ENCODE measurements around the gene SFMBT1. TPM values are rescaled to one million over a fixed set of nuclear protein-coding genes. Genes with fewer than 3 reads are reported as not detected.

Gene SFMBT1
- total and polyA plus RNA-seq, 4 donors = 4.4 to 17.8 (median 10.4) TPM

DNA sequence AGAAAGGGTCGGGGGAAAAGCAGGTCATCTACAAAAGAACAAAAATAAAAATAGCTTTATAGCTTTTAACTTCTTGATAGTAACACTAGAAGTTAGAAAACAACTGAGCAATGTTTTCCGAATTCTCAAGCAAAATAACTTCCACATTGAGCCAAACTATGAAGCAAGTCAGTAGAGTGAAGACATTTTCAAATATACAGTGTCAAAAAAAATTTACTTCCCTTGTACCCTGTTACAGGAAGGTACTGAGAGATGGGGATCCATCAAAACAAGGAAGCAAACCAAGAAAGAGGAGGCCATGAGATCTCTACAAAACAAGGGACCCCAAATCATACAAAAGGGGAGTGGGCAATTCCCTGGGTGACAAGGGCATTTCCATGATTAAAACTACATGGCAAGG lies 121.9 kb downstream of the SFMBT1 start:
- no peaks in the 10 kb centered on the region for H3K9me3 ChIP-seq (ENCODE audit: control insufficient read depth in 4 of 4, low read length in 3 of 4)
- no peaks in the 10 kb centered on the region for H3K4me1 ChIP-seq (ENCODE audit: control insufficient read depth in 4 of 4, insufficient read depth in 4 of 4, low read length in 3 of 4)
- 87% methylated on average over 2 of the region's 2 CpGs for WGBS
- peaks cover 2 to 37% (median 20%) of the 10 kb centered on the region in 4 donors for H3K36me3 ChIP-seq (ENCODE audit: control insufficient read depth in 4 of 4, insufficient read depth in 3 of 4, low read depth in 1 of 4, low read length in 3 of 4)
- no peak overlapping the region for H3K27ac ChIP-seq (ENCODE audit: low read depth in 1 of 2, low read length in 2 of 2)
- H3K4me3 ChIP-seq (ENCODE audit: low read depth in 1 of 3, low read length in 3 of 3) = no peak overlapping the region
- no peak for TF ChIP-seq TAF1 (conservative IDR thresholded peaks at IDR 0.05)
- TF ChIP-seq EGR1 (IDR thresholded peaks at IDR 0.05; ENCODE audit: low read depth in 2 of 2) = no peak
- no peak for TF ChIP-seq FOXA2 (IDR thresholded peaks at IDR 0.05)
- TF ChIP-seq RXRA (IDR thresholded peaks at IDR 0.05) = no peak
- no peak for TF ChIP-seq SP1 (IDR thresholded peaks at IDR 0.05)
- TF ChIP-seq, protein P1, sequence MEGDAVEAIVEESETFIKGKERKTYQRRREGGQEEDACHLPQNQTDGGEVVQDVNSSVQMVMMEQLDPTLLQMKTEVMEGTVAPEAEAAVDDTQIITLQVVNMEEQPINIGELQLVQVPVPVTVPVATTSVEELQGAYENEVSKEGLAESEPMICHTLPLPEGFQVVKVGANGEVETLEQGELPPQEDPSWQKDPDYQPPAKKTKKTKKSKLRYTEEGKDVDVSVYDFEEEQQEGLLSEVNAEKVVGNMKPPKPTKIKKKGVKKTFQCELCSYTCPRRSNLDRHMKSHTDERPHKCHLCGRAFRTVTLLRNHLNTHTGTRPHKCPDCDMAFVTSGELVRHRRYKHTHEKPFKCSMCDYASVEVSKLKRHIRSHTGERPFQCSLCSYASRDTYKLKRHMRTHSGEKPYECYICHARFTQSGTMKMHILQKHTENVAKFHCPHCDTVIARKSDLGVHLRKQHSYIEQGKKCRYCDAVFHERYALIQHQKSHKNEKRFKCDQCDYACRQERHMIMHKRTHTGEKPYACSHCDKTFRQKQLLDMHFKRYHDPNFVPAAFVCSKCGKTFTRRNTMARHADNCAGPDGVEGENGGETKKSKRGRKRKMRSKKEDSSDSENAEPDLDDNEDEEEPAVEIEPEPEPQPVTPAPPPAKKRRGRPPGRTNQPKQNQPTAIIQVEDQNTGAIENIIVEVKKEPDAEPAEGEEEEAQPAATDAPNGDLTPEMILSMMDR (IDR thresholded peaks at IDR 0.05; ENCODE audit: low read depth, low read length, missing input control) = no peak
- TF ChIP-seq, protein P2, sequence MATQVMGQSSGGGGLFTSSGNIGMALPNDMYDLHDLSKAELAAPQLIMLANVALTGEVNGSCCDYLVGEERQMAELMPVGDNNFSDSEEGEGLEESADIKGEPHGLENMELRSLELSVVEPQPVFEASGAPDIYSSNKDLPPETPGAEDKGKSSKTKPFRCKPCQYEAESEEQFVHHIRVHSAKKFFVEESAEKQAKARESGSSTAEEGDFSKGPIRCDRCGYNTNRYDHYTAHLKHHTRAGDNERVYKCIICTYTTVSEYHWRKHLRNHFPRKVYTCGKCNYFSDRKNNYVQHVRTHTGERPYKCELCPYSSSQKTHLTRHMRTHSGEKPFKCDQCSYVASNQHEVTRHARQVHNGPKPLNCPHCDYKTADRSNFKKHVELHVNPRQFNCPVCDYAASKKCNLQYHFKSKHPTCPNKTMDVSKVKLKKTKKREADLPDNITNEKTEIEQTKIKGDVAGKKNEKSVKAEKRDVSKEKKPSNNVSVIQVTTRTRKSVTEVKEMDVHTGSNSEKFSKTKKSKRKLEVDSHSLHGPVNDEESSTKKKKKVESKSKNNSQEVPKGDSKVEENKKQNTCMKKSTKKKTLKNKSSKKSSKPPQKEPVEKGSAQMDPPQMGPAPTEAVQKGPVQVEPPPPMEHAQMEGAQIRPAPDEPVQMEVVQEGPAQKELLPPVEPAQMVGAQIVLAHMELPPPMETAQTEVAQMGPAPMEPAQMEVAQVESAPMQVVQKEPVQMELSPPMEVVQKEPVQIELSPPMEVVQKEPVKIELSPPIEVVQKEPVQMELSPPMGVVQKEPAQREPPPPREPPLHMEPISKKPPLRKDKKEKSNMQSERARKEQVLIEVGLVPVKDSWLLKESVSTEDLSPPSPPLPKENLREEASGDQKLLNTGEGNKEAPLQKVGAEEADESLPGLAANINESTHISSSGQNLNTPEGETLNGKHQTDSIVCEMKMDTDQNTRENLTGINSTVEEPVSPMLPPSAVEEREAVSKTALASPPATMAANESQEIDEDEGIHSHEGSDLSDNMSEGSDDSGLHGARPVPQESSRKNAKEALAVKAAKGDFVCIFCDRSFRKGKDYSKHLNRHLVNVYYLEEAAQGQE (IDR thresholded peaks at IDR 0.05) = no peak
- no peak for TF ChIP-seq HNF4G (IDR thresholded peaks at IDR 0.05)
- TF ChIP-seq YY1 (IDR thresholded peaks at IDR 0.05) = no peak
- TF ChIP-seq NR2F2 (IDR thresholded peaks at IDR 0.05) = no peak
- TF ChIP-seq, protein P3, sequence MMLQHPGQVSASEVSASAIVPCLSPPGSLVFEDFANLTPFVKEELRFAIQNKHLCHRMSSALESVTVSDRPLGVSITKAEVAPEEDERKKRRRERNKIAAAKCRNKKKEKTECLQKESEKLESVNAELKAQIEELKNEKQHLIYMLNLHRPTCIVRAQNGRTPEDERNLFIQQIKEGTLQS (IDR thresholded peaks at IDR 0.05) = no peak
- TF ChIP-seq FOXA1 (IDR thresholded peaks at IDR 0.05) = no peak
- TF ChIP-seq JUND (IDR thresholded peaks at IDR 0.05) = no peak
- no peak for TF ChIP-seq HNF4A (conservative IDR thresholded peaks at IDR 0.05)
- TF ChIP-seq, protein P4, sequence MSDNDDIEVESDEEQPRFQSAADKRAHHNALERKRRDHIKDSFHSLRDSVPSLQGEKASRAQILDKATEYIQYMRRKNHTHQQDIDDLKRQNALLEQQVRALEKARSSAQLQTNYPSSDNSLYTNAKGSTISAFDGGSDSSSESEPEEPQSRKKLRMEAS (IDR thresholded peaks at IDR 0.05) = no peak
- TF ChIP-seq, protein P5, sequence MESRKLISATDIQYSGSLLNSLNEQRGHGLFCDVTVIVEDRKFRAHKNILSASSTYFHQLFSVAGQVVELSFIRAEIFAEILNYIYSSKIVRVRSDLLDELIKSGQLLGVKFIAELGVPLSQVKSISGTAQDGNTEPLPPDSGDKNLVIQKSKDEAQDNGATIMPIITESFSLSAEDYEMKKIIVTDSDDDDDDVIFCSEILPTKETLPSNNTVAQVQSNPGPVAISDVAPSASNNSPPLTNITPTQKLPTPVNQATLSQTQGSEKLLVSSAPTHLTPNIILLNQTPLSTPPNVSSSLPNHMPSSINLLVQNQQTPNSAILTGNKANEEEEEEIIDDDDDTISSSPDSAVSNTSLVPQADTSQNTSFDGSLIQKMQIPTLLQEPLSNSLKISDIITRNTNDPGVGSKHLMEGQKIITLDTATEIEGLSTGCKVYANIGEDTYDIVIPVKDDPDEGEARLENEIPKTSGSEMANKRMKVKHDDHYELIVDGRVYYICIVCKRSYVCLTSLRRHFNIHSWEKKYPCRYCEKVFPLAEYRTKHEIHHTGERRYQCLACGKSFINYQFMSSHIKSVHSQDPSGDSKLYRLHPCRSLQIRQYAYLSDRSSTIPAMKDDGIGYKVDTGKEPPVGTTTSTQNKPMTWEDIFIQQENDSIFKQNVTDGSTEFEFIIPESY (IDR thresholded peaks at IDR 0.05) = no peak
- DNase-seq (ENCODE audit: low spot score) = no peak
- no peak overlapping the region for H3K9ac ChIP-seq (ENCODE audit: low read depth in 1 of 2, low read length in 2 of 2)
- H3K27me3 ChIP-seq (ENCODE audit: control insufficient read depth in 4 of 4, insufficient read depth in 4 of 4, low read length in 3 of 4) = no peaks in the 10 kb centered on the region

DNA sequence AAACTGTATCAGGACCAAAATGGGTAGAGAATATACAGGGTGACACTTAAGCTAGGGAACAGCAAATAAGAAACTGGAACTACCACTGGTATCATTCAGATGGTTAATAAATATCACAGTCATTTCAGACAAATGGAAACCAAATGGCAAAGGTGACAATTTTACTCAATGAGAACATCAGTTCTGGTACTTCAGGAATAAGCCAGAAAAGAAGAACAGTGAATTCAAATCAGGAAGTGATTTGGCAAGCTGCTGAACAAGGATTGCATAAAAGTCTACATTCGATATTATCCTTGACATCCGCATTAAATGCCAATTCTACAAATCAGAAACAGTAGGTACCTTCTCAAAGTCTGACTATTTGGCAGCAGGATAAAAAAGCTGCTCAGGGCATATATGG lies 125.0 kb downstream of the SFMBT1 start:
- Histone ChIP-seq H3K27ac (ENCODE audit: low read depth in 1 of 2, low read length in 2 of 2) (no peak overlapping the region), H3K36me3 (ENCODE audit: control insufficient read depth in 4 of 4, insufficient read depth in 3 of 4, low read depth in 1 of 4, low read length in 3 of 4) (peaks cover 2 to 31% (median 16%) of the 10 kb centered on the region in 4 donors), H3K9me3 (ENCODE audit: control insufficient read depth in 4 of 4, low read length in 3 of 4) (no peaks in the 10 kb centered on the region), H3K4me1 (ENCODE audit: control insufficient read depth in 4 of 4, insufficient read depth in 4 of 4, low read length in 3 of 4) (no peaks in the 10 kb centered on the region), H3K27me3 (ENCODE audit: control insufficient read depth in 4 of 4, insufficient read depth in 4 of 4, low read length in 3 of 4) (no peaks in the 10 kb centered on the region), H3K4me3 (ENCODE audit: low read depth in 1 of 3, low read length in 3 of 3) (no peak overlapping the region), H3K9ac (ENCODE audit: low read depth in 1 of 2, low read length in 2 of 2) (no peak overlapping the region)
- no peak for TF ChIP-seq NR2F2 (IDR thresholded peaks at IDR 0.05)
- TF ChIP-seq, protein P1 (IDR thresholded peaks at IDR 0.05; ENCODE audit: low read depth, low read length, missing input control) = no peak
- TF ChIP-seq, protein P3 (IDR thresholded peaks at IDR 0.05) = no peak
- TF ChIP-seq RXRA (IDR thresholded peaks at IDR 0.05) = no peak
- TF ChIP-seq, protein P2 (IDR thresholded peaks at IDR 0.05) = no peak
- no peak for TF ChIP-seq JUND (IDR thresholded peaks at IDR 0.05)
- no peak for TF ChIP-seq YY1 (IDR thresholded peaks at IDR 0.05)
- TF ChIP-seq FOXA1 (IDR thresholded peaks at IDR 0.05) = no peak
- TF ChIP-seq HNF4A (conservative IDR thresholded peaks at IDR 0.05) = no peak
- TF ChIP-seq EGR1 (IDR thresholded peaks at IDR 0.05; ENCODE audit: low read depth in 2 of 2) = no peak
- no peak for TF ChIP-seq TAF1 (conservative IDR thresholded peaks at IDR 0.05)
- TF ChIP-seq, protein P4 (IDR thresholded peaks at IDR 0.05) = no peak
- no peak for TF ChIP-seq SP1 (IDR thresholded peaks at IDR 0.05)
- no peak for TF ChIP-seq HNF4G (IDR thresholded peaks at IDR 0.05)
- no peak for DNase-seq (ENCODE audit: low spot score)
- 75% methylated on average over 2 of the region's 2 CpGs for WGBS

All from liver (tissue), 9 donors.